ENCODE measurements around the gene NSDHL.

NSDHL gene

DNA sequence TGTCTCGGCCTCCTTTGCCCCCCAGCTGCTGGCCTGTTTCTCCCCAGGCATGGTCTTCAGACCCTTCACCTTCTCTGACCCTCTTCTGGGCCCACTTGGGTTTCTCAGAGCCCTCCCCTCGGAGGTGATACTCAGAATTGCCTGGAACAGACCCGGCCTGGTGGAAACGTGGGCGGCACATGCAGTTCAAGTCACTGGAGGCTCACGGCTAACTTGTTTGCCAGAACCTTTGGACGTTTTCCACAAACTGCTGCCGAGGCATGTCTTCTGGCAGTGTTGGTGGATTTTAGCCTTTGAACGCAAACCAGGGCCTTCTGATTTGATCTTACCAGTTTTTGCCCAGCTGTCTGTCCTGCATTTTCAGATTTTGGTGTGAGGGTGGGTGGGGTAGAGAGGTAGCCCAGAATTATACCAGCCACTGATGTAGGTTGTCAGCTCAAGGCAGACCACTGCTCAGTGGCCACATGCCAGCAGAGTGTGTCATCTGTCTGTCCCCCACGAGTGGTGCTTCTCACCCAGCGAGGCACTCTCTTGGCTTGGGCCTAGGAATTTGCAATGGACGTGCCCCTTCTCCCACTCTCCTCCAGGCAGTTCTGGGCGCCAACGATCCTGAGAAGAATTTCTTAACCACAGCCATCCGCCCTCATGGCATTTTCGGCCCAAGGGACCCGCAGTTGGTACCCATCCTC is 34.5 kb downstream of the NSDHL start:
- no peaks in the 10 kb centered on the region for H3K27me3 ChIP-seq
- no peaks in the 10 kb centered on the region for H3K4me1 ChIP-seq
- no peaks in the 10 kb centered on the region for H3K9me3 ChIP-seq
- intact Hi-C loops (cut with DNase I; ENCODE audit: low total_unique reads) = no loop called here
- peak in 1 of 2 donors; percentile 20 for DNase-seq
- H3K27ac ChIP-seq = no peak overlapping the region
- H3K36me3 ChIP-seq = peaks cover 7 to 79% (median 24%) of the 10 kb centered on the region in 3 donors
- TF ChIP-seq, protein P1, sequence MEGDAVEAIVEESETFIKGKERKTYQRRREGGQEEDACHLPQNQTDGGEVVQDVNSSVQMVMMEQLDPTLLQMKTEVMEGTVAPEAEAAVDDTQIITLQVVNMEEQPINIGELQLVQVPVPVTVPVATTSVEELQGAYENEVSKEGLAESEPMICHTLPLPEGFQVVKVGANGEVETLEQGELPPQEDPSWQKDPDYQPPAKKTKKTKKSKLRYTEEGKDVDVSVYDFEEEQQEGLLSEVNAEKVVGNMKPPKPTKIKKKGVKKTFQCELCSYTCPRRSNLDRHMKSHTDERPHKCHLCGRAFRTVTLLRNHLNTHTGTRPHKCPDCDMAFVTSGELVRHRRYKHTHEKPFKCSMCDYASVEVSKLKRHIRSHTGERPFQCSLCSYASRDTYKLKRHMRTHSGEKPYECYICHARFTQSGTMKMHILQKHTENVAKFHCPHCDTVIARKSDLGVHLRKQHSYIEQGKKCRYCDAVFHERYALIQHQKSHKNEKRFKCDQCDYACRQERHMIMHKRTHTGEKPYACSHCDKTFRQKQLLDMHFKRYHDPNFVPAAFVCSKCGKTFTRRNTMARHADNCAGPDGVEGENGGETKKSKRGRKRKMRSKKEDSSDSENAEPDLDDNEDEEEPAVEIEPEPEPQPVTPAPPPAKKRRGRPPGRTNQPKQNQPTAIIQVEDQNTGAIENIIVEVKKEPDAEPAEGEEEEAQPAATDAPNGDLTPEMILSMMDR (IDR thresholded peaks at IDR 0.05) = no peak
- H3K4me3 ChIP-seq = no peak overlapping the region

DNA sequence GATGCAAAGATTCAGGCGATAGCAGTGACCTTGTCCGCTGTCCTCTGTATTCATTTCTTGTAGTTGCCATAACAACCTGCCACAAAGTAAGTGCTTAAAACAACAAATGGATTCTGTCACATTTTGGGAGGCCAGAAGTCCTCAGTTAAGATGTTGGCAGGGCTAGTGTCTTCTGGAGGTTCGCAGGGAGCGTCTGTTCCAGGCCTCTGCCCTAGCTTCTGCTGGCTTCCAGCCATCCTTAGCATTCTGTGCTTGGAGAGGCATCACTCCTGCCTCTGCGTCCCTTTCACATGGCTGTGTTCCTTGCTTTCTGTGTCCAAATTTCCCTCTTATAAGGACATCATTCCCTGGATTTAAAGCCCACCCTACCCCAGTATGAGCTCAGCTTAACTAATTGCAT is 35.5 kb downstream of the NSDHL start:
- intact Hi-C loops (cut with DNase I; ENCODE audit: low total_unique reads) = no loop called here
- H3K9me3 ChIP-seq = no peaks in the 10 kb centered on the region
- H3K4me3 ChIP-seq = no peak overlapping the region
- TF ChIP-seq, protein P1 (IDR thresholded peaks at IDR 0.05) = no peak
- peaks cover 7 to 80% (median 24%) of the 10 kb centered on the region in 3 donors for H3K36me3 ChIP-seq
- DNase-seq = no peak
- no peak overlapping the region for H3K27ac ChIP-seq
- H3K27me3 ChIP-seq = no peaks in the 10 kb centered on the region
- no peaks in the 10 kb centered on the region for H3K4me1 ChIP-seq

DNA sequence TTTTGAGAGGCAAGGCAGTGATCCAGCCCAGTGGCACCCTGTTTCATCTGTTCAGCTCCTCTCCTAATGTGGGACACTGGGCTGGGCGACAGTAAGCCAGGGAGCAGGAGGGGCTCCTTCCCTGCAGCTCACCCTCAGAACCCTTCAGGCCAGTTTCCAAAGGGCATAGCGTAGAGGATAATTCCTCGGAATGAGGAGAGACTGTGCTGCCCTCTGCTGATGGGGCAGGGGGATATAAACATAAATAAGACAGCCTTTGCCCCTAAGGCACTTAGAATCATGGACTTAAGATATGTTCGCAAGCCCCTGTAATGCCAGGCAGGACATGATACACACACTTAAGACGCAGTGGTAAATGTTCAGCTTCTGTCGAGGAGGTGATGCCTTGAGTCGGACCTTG is 39.1 kb downstream of the NSDHL start:
- DNase-seq = no peak
- H3K9me3 ChIP-seq = no peaks in the 10 kb centered on the region
- no peak overlapping the region for H3K27ac ChIP-seq
- H3K36me3 ChIP-seq = peaks cover 7 to 55% (median 18%) of the 10 kb centered on the region in 3 donors
- TF ChIP-seq, protein P1 (IDR thresholded peaks at IDR 0.05) = no peak
- no peaks in the 10 kb centered on the region for H3K4me1 ChIP-seq
- no peak overlapping the region for H3K4me3 ChIP-seq
- H3K27me3 ChIP-seq = no peaks in the 10 kb centered on the region
- intact Hi-C loops (cut with DNase I; ENCODE audit: low total_unique reads) = no loop called here

DNA sequence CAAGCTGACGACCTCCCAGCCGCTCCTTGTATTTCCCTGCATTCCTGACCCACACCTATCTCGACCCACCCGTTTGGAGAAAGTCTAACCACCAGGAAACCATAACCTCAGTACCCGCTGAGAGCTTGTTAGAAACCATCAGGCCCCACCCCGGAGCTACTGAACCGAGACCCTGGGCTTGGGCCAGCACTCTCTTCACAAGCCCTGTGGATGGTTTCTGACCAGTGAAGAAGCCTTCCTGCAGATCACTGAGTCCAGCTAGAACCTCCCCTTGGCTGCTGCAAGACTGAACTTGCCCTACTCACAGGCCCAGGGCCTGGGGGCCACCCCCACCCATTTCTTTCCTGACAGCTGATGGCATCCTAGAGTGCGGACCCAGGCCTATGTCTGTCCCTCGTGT is 40.4 kb downstream of the NSDHL start:
- intact Hi-C loops (cut with DNase I; ENCODE audit: low total_unique reads) = no loop called here
- no peak overlapping the region for H3K27ac ChIP-seq
- peaks cover 0 to 2% (median 0%) of the 10 kb centered on the region in 3 donors for H3K9me3 ChIP-seq
- H3K36me3 ChIP-seq = peaks cover 7 to 42% (median 14%) of the 10 kb centered on the region in 3 donors
- no peak overlapping the region for H3K4me3 ChIP-seq
- DNase-seq = no peak
- no peaks in the 10 kb centered on the region for H3K4me1 ChIP-seq
- TF ChIP-seq, protein P1 (IDR thresholded peaks at IDR 0.05) = no peak
- no peaks in the 10 kb centered on the region for H3K27me3 ChIP-seq

DNA sequence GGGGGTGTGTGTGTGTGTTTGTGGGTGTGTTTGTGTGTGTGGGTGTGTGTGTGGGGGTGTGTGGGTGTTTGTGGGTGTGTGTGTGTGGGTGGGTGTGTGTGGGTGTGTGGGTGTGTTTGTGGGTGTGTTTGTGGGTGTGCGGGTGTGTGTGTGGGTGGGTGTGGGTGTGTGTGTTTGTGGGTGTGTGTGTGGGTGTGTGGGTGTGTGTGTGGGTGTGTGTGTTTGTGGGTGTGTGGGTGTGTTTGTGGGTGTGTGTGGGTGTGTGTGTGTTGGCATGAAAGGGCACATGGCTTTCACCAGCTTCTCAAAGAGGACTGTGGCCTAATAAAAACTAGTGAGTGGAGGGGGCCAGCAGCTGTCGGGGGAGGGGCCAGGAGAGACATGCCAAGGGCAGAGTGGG is 41.7 kb downstream of the NSDHL start:
- Histone ChIP-seq H3K36me3 (peaks cover 7 to 29% (median 12%) of the 10 kb centered on the region in 3 donors), H3K9me3 (peaks cover 0 to 9% (median 0%) of the 10 kb centered on the region in 3 donors), H3K27ac (no peak overlapping the region), H3K4me3 (no peak overlapping the region), H3K27me3 (no peaks in the 10 kb centered on the region), H3K4me1 (no peaks in the 10 kb centered on the region)
- TF ChIP-seq, protein P1 (IDR thresholded peaks at IDR 0.05) = no peak
- intact Hi-C loops (cut with DNase I; ENCODE audit: low total_unique reads) = no loop called here
- DNase-seq = no peak
